Heart left ventricle (tissue), 16 donors: ENCODE measurements around the gene DNMT3B. TPM values are rescaled to one million over a fixed set of nuclear protein-coding genes. Genes with fewer than 3 reads are reported as not detected.

Source experiments
- ATAC-seq, 4 donors: fragments of 200-7000 bp; cut with Tn5 transposase; one replicate each; pipeline ENCODE4 v1.9.1; 2020 to 2022; ENCODE audit warnings: moderate library complexity in 4 of 4, mild to moderate bottlenecking in 3 of 4, moderate number of reproducible peaks in 1 of 4
- DNase-seq, 5 donors: peaks; one replicate each; pipeline ENCODE4 v3.0.0-alpha.2; 2020
- H3K27ac ChIP-seq, 12 donors: fragments of 200-600 bp; sonication (generic) in 4 of 12; one replicate each; pipeline versions ENCODE4 v1.5.0 to v1.8.0; 2016 to 2022; ENCODE audit warnings: mild to moderate bottlenecking in 2 of 12
- H3K27me3 ChIP-seq, 9 donors: fragments of 200-600 bp; sonication (generic) in 2 of 9; one replicate each; pipeline versions ENCODE4 v1.5.1 to v1.8.0; 2016 to 2022; ENCODE audit warnings: mild to moderate bottlenecking in 3 of 9
- H3K36me3 ChIP-seq, 9 donors: fragments of 200-600 bp; sonication (generic) in 2 of 9; one replicate each; pipeline versions ENCODE4 v1.5.0 to v1.8.0; 2018 to 2022; ENCODE audit warnings: mild to moderate bottlenecking in 2 of 9
- H3K4me1 ChIP-seq, 12 donors: fragments of 200-600 bp; sonication (generic) in 4 of 12; one replicate each; pipeline versions ENCODE4 v1.5.0 to v1.8.0; 2016 to 2022; ENCODE audit warnings: mild to moderate bottlenecking in 3 of 12
- H3K4me3 ChIP-seq, 12 donors: fragments of 200-600 bp; sonication (generic) in 4 of 12; one replicate each; pipeline versions ENCODE4 v1.5.0 to v1.8.0; 2017 to 2022; ENCODE audit warnings: mild to moderate bottlenecking in 9 of 12, moderate library complexity in 4 of 12
- H3K9me3 ChIP-seq, 12 donors: fragments of 200-600 bp; sonication (generic) in 4 of 12; one replicate each; pipeline versions ENCODE4 v1.5.0 to v1.8.0; 2016 to 2022; ENCODE audit warnings: mild to moderate bottlenecking in 1 of 12
- CTCF ChIP-seq, 12 donors: fragments of 200-600 bp; sonication (generic) in 4 of 12; IDR thresholded peaks; one replicate each; pipeline versions ENCODE4 v1.5.0 to v1.8.0; 2018 to 2022; ENCODE audit warnings: antibody characterized with exemption in 12 of 12, mild to moderate bottlenecking in 5 of 12
- POLR2A ChIP-seq, 2 donors: fragments of 450-650 bp; IDR thresholded peaks; one replicate each; pipeline ENCODE4 v1.6.1; 2017; ENCODE audit warnings: antibody characterized with exemption in 2 of 2, mild to moderate bottlenecking in 2 of 2, moderate library complexity in 2 of 2
- WGBS, 4 donors: extraction: QIAGEN DNeasy Blood & Tissue Kit in 2 of 4; methylation state at CpG; one replicate each; pipeline versions ENCODE4 v1.1.5 to v1.1.7; 2013 to 2018; 5-methylcytosine and 5-hydroxymethylcytosine counted together
- intact Hi-C, 10 donors: fragments of 100-400 bp; cut with DNase I; formaldehyde crosslinking; loops; one replicate each; pipeline versions ENCODE4 v1.11.1 to v1.14.2; 2022
- polyA plus RNA-seq, 2 donors: library from polyadenylated mRNA; stranded (reverse); fragments of 200-250 nt; gene quantifications; one replicate each; pipeline ENCODE4 v1.2.3, GENCODE V29; 2013
- total RNA-seq, 9 donors: library from RNA; depleted of rRNA in 2 of 9; stranded (reverse); fragments of >200 nt in 2 of 9; fragmentation: NEBNext Ultra II Directional in 3 of 9; extraction: Animal tissue kit (Norgen Biotek cat#: 25700) in 3 of 9; gene quantifications; one replicate each; pipeline versions ENCODE4 v1.1.0 to v1.2.4, GENCODE V29; 2016 to 2023
- donor health status: ischemic (EF 13 %, LVEDD 7.1; RV severe dilation, severe dysfunction).
- donor health status: healthy with polysubstance abuse.
- donor health status: DM: no; HTN: yes; CAD: no.
- donor health status: DM: no; HTN: no; CAD: no.
- donor health status: ischemic (EF 25% LVEDD 6.9; RV normal size, moderate dysfunction).
- donor health status: ischemic (EF 25% LVEDD 5.7; RV mildly dilated, moderate dysfunction).
- donor health status: healthy.
- donor health status: DM: yes; HTN: yes; CAD: no.
- donor health status: ischemic (EF 35%, LVEDD 5.7; RV mildly dilated, moderate dysfunction).
- donor health status: nonischemic (EF 11% LVEDD 7.7; RV severe dilation, severe dysfunction).
- donor health status: DM: yes; HTN: yes; CAD: no.
- donor health status: PGD.
- donor health status: ischemic (EF 29% LVEDD 5.4; RV normal size, mild dysfunction).
- donor health status: nonischemic (EF 23%, LVEDD 6.1; RV moderate dilation, normal function).

DNMT3B gene
- total and polyA plus RNA-seq, 11 donors = 0.19 to 1.2 (median 0.50) TPM

GRCh38 chr20:32751702-32752457, 10.3 kb upstream of the DNMT3B start:
- Histone ChIP-seq H3K27me3 (no peaks in the 10 kb centered on the region), H3K4me1 (peaks cover 0 to 7% (median 0%) of the 10 kb centered on the region in 12 donors), H3K36me3 (no peaks in the 10 kb centered on the region), H3K27ac (no peak overlapping the region), H3K4me3 (no peak overlapping the region), H3K9me3 (no peaks in the 10 kb centered on the region)
- TF ChIP-seq CTCF (IDR thresholded peaks at IDR 0.05) (no peak), POLR2A (IDR thresholded peaks at IDR 0.05) (no peak)
- no peak for ATAC-seq
- 88 to 93% (median 92%) methylated on average over 6 of the region's 6 CpGs for WGBS, 4 donors
- intact Hi-C loops = no loop called here
- DNase-seq = no peak

GRCh38 chr20:32752458-32753250, 9.5 kb upstream of the DNMT3B start:
- no peak overlapping the region for H3K27ac ChIP-seq
- no peaks in the 10 kb centered on the region for H3K9me3 ChIP-seq
- H3K27me3 ChIP-seq = no peaks in the 10 kb centered on the region
- H3K4me1 ChIP-seq = peaks cover 0 to 7% (median 0%) of the 10 kb centered on the region in 12 donors
- no peak for TF ChIP-seq POLR2A (IDR thresholded peaks at IDR 0.05)
- TF ChIP-seq CTCF (IDR thresholded peaks at IDR 0.05) = no peak
- DNase-seq (no peak), ATAC-seq (no peak)
- intact Hi-C loops = no loop called here
- 60 to 67% (median 64%) methylated on average over 10 of the region's 10 CpGs for WGBS, 4 donors
- no peaks in the 10 kb centered on the region for H3K36me3 ChIP-seq
- H3K4me3 ChIP-seq = no peak overlapping the region

- H3K27ac ChIP-seq = no peak overlapping the region
- H3K4me3 ChIP-seq = no peak overlapping the region
- no peak for TF ChIP-seq CTCF (IDR thresholded peaks at IDR 0.05)
- no peak for TF ChIP-seq POLR2A (IDR thresholded peaks at IDR 0.05)
- no peaks in the 10 kb centered on the region for H3K9me3 ChIP-seq
- intact Hi-C loops = no loop called here
- no peaks in the 10 kb centered on the region for H3K27me3 ChIP-seq
- ATAC-seq = no peak
- no peaks in the 10 kb centered on the region for H3K36me3 ChIP-seq
- WGBS, 4 donors = 85 to 91% (median 89%) methylated on average over 4 of the region's 4 CpGs
- peaks cover 0 to 7% (median 0%) of the 10 kb centered on the region in 12 donors for H3K4me1 ChIP-seq
- no peak for DNase-seq
Measured at GRCh38 chr20:32753731-32754130, 8.5 kb upstream of the DNMT3B start.

GRCh38 chr20:32756156-32756555, 6.0 kb upstream of the DNMT3B start:
- intact Hi-C loops = no loop called here
- TF ChIP-seq POLR2A (IDR thresholded peaks at IDR 0.05) = no peak
- TF ChIP-seq CTCF (IDR thresholded peaks at IDR 0.05) = no peak
- H3K9me3 ChIP-seq = no peaks in the 10 kb centered on the region

More at GRCh38 chr20:32756156-32756555, 6.0 kb upstream of the DNMT3B start:
- ATAC-seq (no peak), DNase-seq (no peak)
- no peak overlapping the region for H3K4me3 ChIP-seq
- 61 to 73% (median 66%) methylated on average over 5 of the region's 5 CpGs for WGBS, 4 donors
- no peak overlapping the region for H3K27ac ChIP-seq
- H3K27me3 ChIP-seq = no peaks in the 10 kb centered on the region
- no peaks in the 10 kb centered on the region for H3K4me1 ChIP-seq
- H3K36me3 ChIP-seq = no peaks in the 10 kb centered on the region
